ENCODE measurements around the gene TMPRSS2.

TMPRSS2 gene

DNA sequence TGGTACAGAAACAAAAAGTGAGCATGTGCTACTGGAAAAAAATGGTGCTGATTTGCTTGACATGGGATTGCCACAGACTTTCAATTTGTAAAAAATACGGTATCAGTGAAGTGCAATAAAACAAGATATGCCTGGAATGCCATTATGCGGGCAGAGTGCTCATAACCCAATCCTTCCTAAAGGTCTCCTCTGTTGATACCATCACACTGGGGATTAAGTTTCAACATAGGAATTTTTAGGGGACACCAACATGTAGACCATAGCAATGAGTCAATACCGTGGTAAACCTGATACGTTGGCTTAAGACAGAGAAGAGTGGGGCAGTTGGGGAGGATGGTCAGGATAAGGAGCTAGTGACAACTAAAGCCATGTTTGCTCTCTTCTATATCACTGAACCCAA, 61.4 kb downstream of the TMPRSS2 start:
- DNase-seq = no peak

DNA sequence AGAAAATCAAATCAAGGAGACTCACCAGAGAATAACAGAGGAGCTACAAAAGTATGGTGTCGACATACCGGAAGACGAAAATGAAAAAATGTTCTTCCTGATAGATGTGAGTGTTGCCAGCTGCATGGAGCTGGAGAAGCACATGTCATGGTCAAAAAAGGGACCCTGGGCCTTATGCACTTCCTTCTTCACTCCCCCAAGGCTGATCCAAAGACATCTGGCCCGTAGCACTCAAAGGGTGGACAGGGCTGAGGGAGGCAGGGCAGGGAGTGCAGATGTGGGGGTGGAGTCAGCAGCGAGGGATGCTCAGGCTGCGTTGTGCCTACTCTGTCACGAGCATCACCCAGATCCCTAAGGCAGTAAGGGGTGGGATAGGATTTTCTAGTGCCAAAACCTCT, 62.5 kb downstream of the TMPRSS2 start:
- no peak for DNase-seq

DNA sequence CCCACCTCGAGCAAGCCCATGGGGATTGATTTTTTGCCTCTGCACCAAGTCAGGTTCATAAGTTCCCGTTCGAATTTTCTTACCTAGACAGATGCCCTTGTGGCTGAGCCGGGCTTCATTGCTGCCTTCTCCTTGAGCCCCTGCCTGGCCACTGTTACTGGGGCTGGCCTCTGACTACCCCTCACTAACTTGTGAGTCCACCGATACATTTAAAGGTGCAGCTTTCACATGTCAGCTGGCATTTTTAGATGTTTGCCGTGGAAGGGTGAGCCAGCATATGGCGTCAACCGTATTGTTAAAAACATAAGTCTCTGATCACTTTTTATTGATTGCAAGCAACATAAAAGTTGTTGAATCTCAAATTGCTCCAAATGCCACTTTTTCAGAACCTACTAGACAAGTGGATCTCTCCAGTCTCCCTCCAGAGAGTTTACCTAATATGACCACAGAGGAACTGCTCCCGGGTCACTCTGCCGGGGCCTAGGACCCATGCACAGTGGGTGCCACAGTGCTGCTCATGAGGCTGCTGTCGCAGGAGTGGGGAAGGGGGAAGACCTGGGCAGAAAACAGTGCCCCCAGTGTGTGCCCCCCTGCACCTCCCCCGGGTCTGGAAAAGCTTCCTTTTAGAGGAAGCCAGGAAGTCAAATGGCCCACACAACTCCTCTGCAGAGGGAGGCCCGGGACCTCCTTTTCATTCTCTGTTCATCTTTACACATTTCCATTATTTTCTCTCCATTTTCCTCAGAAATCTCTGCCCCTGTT, 63.1 kb downstream of the TMPRSS2 start:
- DNase-seq = no peak

DNA sequence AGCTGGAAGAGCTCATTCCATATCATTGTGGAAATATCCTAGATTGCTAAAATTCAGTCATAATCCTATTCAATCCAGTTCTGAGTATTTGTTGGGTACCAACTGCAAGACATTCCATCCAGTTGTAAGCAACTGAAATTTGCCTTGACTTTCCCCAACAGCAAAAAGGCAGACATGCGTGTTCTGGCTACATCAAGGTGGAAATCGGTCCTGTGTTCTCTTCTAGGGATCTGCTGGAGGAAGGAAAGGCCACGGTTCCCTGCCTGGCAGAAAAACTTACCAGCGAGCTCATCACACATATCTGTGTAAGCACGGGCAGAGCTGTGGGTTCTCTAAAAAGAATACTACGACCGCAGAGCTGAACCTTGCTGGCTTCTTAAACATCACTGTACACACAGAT, 64.4 kb downstream of the TMPRSS2 start:
- DNase-seq = no peak

DNA sequence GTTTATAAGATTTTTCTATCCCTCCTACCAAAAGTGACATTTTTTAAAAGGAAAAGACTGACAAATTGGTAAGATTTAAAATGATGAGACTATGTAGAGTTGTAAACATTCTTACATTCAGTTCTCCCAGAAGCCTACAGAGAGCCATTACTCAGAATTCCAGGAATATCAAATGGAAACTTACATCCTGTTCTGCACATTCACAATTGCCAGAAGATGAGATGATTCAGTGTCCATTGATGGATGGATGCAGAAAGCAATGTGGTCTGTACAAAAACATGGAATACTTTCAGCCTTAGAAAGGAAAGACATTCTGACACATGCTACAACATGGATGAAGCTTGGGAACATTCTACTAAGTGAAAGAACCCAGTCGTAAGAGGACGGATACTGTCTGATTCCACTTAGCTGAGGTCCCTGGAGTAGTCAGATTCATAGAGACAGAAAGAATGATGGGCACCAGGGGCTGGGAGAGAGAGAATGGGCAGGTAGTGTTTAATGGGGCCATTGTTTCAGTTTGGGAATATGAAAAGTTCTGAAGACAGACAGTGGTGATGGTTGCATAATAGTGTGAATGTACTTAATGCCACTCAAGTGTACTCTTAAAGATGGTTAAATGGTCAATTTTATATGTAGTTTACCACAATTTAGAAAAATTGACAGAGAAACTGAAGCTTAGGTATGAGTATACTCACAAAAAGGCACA, 65.3 kb downstream of the TMPRSS2 start:
- no peak for DNase-seq

DNA sequence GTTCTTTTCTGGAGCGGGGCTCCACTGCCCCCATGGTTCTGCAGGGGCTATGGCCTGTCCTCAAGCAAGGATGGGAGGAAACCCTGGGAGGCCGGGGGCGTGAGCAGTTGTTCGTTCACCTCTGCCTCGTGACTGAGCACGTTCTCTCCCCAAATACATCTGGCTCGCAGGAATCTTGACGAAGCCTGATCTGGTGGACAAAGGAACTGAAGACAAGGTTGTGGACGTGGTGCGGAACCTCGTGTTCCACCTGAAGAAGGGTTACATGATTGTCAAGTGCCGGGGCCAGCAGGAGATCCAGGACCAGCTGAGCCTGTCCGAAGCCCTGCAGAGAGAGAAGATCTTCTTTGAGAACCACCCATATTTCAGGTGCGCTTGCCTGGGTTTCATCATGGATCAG, 66.4 kb downstream of the TMPRSS2 start:
- DNase-seq = no peak

DNA sequence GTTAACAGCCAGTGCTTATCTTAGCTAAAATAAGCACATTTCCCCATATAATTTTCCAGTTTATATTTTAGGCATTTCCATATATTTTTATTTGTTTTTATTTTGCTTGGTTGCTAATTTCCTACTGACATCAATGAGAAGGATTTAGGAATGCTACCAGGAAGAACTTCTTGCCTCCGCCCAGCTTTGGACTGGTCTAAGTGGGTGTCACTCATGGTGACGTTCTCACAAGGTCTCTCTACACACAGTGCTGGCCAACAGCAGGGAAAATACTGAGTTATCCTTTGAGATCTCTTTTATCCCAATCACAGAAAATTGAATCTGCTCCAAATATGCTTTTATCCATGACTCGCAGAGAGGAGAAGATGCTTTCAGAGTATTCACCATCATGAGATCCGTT, 68.7 kb downstream of the TMPRSS2 start:
- no peak for DNase-seq

DNA sequence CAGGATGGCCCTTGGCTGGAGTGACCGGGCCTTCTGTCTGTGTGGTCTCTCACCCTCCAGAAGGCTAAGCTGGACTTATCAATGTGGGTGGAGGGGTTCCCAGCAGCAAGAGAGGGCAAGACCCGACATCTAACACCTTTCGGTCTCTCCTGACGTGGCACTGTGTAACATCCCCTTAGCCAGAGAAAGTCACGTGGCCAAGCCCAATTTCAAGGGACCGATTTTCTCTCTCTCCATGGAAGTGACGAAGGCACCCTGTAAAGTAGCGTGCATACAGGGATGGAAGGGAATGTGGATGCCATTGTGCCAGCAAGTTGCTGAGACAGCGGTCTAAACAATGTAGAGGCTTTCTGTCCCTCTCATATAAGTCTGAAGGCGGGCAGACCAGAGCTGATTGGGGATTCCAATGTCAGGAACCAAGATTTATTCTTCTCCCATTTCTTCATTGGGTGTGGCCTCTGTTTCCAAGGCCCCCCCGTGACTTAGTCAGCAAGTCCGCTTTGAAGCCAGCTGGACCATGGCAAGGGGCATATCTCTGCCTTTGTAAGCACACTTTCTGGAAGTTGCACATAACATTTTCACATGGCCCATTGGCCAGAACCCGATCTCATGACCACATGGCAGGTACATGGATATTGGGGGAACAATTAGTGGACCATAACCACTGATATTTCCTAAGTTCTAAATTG, 69.4 kb downstream of the TMPRSS2 start:
- no peak for DNase-seq

DNA sequence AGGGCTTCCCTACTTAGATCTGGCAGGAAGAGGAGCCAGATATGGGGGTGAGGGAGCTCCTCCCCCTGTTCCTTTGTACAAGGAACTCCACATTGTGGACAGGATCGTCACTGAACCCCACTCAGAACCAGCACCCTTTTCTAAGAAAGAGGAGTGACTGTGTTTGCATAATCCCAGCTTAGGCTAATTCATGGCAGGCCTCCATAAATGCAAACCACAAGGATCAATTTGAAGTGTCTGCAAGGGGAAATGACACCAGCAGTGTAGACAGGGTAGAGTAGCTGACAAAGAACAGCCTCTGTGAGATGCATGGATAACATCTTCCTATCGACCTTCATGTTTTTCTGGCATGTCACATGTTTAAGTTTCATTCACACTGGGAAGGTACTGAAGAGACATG, 70.2 kb downstream of the TMPRSS2 start:
- DNase-seq = no peak

DNA sequence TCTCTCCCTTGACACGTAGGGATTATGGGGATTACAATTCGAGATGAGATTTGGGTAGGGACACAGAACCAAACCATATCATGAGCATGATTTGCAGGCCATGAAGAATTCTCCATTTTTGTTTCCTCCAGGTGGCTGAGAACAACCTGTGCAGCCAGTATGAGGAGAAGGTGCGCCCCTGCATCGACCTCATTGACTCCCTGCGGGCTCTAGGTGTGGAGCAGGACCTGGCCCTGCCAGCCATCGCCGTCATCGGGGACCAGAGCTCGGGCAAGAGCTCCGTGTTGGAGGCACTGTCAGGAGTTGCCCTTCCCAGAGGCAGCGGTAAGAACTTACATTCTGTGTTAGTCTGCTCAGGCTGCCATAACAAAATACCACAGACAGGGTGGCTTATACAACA, 72.3 kb downstream of the TMPRSS2 start:
- no peak for DNase-seq

DNA sequence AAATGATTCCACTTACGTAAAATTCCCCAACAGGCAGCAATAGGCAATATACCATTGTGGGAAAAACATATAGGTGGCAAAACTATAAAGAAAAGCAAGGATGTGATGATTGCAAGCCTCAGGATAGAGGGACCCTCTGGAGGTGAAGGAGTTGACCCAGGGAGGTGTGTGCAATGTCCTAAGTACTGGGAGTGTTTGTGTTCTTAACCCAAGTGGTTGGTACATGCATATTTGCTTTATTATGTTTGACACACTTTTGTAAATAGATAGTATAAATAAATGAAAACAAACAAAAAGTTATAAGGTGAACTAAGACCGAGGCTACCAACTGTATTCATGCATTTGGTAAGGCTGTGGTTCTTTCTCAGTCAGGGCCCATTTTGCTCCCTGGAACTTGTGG, 74.4 kb downstream of the TMPRSS2 start:
- no peak for DNase-seq

DNA sequence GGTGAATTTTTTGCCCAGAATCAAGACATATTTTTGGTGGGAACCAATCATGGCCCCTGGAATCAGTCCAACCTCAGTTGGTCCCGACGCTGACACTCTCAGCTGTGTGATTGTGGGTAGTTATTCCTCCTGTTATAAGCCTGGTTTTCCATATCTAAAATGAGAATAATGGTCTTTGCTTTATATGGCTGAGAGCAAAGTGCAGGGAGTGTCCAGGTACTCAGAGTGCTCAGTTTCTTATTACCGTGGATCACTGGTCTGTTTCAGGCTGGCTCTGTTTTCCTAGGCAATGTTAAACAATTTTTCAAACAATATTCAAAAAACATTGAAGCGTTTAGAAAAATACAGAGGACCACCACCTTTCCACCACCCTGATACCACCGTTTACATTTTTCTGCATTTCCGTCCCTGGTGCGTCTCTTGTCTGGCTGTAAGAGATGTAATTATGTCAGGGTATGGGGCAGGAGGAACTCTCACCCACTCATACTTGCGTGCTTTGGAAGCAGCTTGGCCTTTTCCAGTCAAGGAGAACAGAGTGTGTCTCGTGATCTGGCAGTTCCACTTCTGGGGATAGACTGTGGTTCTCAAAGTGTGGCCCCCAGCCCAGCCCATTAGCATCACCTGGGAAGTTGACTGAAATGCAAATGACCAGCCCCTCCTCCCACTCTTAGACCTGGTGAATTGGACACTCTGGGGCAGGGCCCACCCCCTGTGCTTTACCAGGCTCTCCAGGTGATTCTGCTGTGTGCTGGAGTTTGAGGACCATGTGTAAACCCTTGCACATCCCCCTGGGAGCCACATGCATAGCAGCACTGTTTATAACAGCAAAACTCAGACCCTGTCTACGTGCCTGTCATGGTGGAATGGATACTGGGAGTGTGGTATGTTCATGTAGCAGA, 75.1 kb downstream of the TMPRSS2 start:
- no peak for DNase-seq

DNA sequence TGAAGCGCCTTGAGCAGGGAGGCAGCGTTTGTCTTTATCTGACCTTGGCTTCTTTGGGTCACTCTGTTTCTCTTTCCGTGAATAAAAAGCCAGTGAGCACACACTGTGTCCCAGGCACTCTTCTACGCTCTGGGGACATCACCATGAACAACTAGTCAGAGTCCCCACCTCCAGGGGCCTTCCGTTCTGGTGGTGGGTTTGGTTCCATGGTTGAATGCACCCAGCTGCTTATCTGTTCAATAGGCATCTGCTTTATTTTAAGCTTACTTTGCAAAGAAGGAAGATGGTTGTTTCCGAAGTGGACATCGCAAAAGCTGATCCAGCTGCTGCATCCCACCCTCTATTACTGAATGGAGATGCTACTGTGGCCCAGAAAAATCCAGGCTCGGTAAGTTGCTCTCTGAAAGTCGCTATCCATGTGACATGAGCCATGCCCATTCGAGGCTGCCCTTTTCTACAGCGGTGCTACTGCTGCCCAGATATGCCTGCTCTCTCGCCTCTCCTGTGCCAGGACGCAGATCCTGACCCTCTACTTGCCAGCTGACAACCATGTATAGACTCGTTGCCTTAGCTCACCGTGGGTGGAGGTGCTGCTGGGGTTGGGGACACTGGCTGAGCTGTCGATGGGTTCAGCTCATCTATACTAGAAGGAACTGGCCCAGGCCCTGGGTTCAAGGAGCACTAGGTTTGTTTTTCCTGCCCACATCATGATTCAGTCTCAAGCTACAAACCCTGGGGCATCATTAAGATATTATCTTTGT, 76.0 kb downstream of the TMPRSS2 start:
- no peak for DNase-seq

DNA sequence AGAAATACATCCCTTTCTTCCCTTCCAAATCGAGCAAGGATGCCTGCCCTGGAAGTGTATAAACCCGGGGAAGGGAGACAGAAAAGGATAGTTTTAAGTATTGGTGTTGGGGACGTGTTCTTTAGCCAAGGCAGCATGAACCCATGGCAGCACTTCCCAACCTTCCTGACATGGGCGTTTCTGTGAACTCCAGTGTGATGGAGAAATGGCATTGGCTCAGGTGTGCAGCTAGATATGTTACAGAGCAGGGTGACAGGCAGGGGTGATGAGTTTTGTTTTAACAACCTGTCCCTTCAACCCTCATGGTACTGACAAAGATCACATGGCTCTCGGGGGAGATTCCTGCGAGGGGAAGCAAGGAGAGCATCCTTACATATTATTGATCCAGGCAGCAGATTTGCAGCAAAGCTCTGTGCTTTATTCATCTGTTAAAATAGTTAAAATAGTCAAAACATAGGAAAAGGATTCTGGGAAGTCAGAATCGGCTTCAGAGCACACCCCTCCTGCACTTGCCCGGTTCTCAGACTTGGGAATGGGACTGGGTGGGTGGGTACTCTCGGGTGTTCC, 78.0 kb downstream of the TMPRSS2 start:
- no peak for DNase-seq

DNA sequence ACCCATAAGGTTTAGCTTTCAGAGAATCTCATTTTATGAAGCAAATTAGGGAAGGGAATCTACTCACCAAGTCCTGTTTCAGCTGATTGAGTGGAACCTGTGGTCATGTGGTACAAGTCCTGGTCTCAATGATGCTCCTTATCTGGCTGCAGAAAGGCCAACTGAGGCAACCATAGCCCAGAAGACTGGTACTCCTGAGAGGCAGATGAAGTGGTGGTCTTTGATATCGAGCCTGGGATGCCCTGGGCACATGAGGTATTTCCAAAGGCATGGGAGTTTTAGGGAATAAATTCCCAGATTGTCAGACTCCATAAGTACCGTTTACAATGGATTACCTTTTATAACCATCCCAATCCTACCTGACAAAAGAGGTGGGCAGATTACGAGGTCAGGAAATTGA, 78.7 kb downstream of the TMPRSS2 start:
- DNase-seq = no peak

DNA sequence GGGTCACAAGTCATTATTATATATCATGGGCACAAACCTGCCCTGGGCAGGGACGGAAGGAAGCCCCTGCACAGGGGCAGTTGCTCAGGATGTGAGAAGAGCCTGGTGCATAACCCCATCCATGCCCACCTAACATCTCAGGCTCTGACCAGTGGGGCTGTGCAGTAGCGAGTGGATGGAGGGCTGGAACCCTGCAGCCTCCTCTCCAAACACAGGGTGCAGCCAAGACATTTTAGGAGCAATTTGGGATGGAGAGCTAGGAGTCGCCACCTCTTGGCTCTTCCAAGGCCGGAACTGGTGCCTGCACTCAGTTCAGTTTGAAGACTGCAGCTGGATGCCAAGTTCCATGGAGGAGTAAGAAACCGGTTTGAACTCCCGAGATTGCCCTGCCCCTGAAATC, 79.1 kb downstream of the TMPRSS2 start:
- DNase-seq = no peak

DNA sequence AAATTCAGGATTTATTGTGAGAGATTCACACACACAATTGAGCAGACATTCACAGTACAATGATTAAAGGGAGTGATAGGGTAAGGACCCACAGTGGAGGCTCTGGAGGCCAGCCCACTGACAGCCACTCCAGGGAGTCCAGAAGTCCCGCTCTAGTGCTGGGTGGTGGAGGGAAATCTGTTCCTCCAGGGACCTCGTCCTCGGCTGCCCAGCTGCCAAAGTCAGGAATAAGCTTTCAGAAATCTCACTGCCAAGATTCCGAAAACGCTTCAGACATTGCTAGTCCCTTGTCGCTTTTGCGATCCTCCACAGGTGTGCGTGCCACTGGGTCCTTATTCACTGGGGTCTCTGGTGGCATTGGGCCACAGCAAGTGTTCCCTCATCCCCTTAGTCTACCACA, 79.6 kb downstream of the TMPRSS2 start:
- DNase-seq = no peak

DNA sequence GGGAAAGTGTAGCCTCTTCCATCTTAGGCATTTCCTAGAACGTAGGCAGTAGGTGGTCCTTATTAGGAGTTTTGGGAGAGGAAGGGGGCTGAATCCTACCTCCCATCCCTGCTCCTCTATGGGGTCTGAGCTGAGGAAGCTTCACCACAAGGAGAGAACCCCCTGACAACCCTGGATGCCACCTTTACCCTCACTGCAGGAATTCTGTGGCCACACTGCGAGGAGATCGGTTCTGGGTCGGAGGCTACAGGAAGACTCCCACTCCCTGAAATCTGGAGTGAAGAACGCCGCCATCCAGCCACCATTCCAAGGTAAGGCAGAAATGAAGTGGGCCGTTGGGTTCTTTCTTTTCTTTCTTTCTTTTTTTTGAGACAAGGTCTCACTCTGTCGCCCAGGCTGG, 80.4 kb downstream of the TMPRSS2 start:
- no peak for DNase-seq

DNA sequence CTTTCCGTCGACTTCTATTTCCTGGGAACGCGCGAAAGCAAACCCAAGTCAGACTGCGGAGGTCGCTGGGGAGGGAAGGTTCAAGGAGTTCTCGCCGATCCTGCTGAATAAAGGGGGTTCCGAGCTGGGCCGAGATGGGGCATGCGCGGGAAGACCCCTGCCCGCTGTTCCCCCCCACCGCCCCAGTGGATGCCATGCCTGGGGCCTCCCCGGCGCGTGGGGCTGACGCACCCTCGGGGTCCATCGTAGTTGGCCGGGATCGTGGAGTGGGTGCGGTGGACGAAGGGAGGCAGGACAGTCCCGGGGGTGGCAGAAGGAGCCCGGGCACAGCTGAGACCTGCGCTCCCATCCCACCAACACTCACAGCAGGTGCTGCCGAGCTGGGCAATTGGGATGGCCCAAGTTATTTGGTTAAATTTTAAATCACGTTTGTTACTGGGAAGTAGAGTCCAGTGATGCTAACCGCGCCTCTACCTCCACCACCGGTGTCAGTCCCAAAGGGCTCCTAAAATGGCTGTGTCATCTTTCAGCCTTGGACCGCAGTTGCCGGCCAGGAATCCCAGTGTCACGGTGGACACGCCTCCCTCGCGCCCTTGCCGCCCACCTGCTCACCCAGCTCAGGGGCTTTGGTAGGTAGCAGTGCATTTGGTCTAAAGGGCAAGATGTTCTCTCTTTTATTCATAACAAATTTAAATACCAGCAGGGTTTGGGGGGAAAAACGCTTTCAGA, 81.1 kb downstream of the TMPRSS2 start:
- DNase-seq = no peak

DNA sequence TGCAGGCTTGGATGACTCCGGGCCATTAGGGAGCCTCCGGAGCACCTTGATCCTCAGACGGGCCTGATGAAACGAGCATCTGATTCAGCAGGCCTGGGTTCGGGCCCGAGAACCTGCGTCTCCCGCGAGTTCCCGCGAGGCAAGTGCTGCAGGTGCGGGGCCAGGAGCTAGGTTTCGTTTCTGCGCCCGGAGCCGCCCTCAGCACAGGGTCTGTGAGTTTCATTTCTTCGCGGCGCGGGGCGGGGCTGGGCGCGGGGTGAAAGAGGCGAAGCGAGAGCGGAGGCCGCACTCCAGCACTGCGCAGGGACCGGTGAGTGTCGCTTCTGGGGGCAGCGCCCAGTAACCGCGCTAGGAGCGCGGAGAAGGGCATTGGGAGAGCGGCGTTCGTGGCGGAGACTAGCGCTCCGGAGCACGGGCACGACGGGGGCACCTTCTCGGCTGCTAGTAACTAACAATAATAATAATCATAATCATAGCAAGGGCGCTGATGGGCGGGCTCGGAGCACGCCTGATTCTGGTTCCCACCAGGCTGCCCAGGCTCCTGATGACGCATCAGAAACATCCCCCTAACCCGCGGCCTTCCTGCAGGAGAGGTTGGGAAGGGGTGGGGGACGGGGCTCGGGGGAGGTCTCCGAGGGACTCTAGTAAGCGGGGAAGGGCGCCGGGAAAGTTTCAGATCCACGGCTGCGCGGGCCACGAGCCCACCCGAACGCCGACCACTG, 81.8 kb downstream of the TMPRSS2 start, which contains the start of gene MX1:
MX1 (plus strand) TSS at position 286 of the 722 bp plus-strand sequence. CDS start 5,832 bp downstream, outside the sequence.
- DNase-seq = no peak

All from NCI-H187 treated with DMSO at 0.1 percent for 48 hours (cell line).